Naive thymus-derived CD4-positive, alpha-beta T cell (primary cell): ENCODE results near the gene KIF13A. TPM values are rescaled to one million over a fixed set of nuclear protein-coding genes. Genes with fewer than 3 reads are reported as not detected.

Source experiments
- ATAC-seq: fragments of 150-1000 bp; cut with Tn5 transposase; 2 replicates; pipeline ENCODE4 v1.10.0; 2021; ENCODE audit warnings: mild to moderate bottlenecking, moderate library complexity
- CTCF ChIA-PET: fragments of 350-600 bp; sonication (Branson Sonifier 250); formaldehyde crosslinking; loops from one replicate; lab custom pipeline; 2021; ENCODE audit warnings: antibody characterized with exemption; lab: Charles Lee
- POLR2A ChIA-PET: fragments of 350-600 bp; sonication (Branson Sonifier 250); formaldehyde crosslinking; loops from one replicate; lab custom pipeline; 2021; ENCODE audit warnings: antibody characterized with exemption, inconsistent platforms; lab: Charles Lee
- DNase-seq, 9 donors: peaks; one replicate each; pipeline versions ENCODE4 v3.0.0 to v3.0.0-alpha.2; 2020 to 2022; ENCODE audit warnings: mixed read lengths in 1 of 9
- H3K27ac ChIP-seq: one replicate; pipeline ENCODE4 v1.7.0; 2013; ENCODE audit warnings: mild to moderate bottlenecking, low read depth, low read length, moderate library complexity
- H3K27me3 ChIP-seq, 2 donors: one replicate each; pipeline ENCODE4 v1.7.0; 2013; ENCODE audit warnings: low read length in 2 of 2, mild to moderate bottlenecking in 2 of 2, moderate library complexity in 2 of 2; ENCODE audit not compliant: control insufficient read depth in 2 of 2, insufficient read depth in 2 of 2
- H3K36me3 ChIP-seq, 3 experiments: 1 replicate in 2 of 3; 2 replicates in 1 of 3; pipeline ENCODE4 v1.7.0; 2013; ENCODE audit warnings: low read length in 3 of 3, mild to moderate bottlenecking in 3 of 3, moderate library complexity in 1 of 3; ENCODE audit not compliant: insufficient read depth in 3 of 3, control insufficient read depth in 2 of 3
- H3K4me1 ChIP-seq, 2 donors: one replicate each; pipeline ENCODE4 v1.7.0; 2013; ENCODE audit warnings: low read length in 2 of 2, mild to moderate bottlenecking in 2 of 2, moderate library complexity in 1 of 2; ENCODE audit not compliant: control insufficient read depth in 2 of 2, insufficient read depth in 2 of 2
- H3K4me3 ChIP-seq: 2 replicates; pipeline ENCODE4 v1.7.0; 2013; ENCODE audit warnings: mild to moderate bottlenecking, low read length
- H3K9me3 ChIP-seq, 3 experiments: 1 replicate in 2 of 3; 2 replicates in 1 of 3; pipeline ENCODE4 v1.7.0; 2013; ENCODE audit warnings: low read length in 3 of 3; ENCODE audit not compliant: control insufficient read depth in 2 of 3
- H3K27ac Mint-ChIP-seq, 9 donors: one replicate each; pipeline ENCODE4 v1.8.0; 2020 to 2022; ENCODE audit warnings: mixed read lengths in 9 of 9, mild to moderate bottlenecking in 8 of 9, moderate library complexity in 5 of 9, inconsistent platforms in 2 of 9
- H3K27me3 Mint-ChIP-seq, 5 donors: one replicate each; pipeline ENCODE4 v1.8.0; 2021 to 2022; ENCODE audit warnings: mixed read lengths in 5 of 5, mild to moderate bottlenecking in 1 of 5
- H3K36me3 Mint-ChIP-seq, 5 donors: one replicate each; pipeline ENCODE4 v1.8.0; 2020 to 2022; ENCODE audit warnings: mixed read lengths in 5 of 5, mild to moderate bottlenecking in 3 of 5, inconsistent platforms in 1 of 5
- H3K4me1 Mint-ChIP-seq, 7 donors: one replicate each; pipeline ENCODE4 v1.8.0; 2020 to 2022; ENCODE audit warnings: mixed read lengths in 7 of 7, mild to moderate bottlenecking in 3 of 7, inconsistent platforms in 1 of 7
- H3K4me3 Mint-ChIP-seq, 10 donors: one replicate each; pipeline ENCODE4 v1.8.0; 2020 to 2022; ENCODE audit warnings: mild to moderate bottlenecking in 10 of 10, mixed read lengths in 10 of 10, moderate library complexity in 6 of 10, inconsistent platforms in 2 of 10
- H3K9me3 Mint-ChIP-seq, 11 donors: one replicate each; pipeline ENCODE4 v1.8.0; 2020 to 2022; ENCODE audit warnings: mixed read lengths in 11 of 11, mild to moderate bottlenecking in 4 of 11, inconsistent platforms in 1 of 11, moderate library complexity in 1 of 11
- intact Hi-C, 2 donors: fragments of 100-400 bp; cut with micrococcal nuclease; formaldehyde crosslinking; loops; one replicate each; pipeline ENCODE4 v1.15.1; 2023
- polyA plus RNA-seq, 2 donors: library from polyadenylated mRNA; unstranded; fragments of 300-500 nt; fragmentation: Illumina TruSeq; gene quantifications; one replicate each; pipeline ENCODE4 v1.2.3, GENCODE V29; 2021
- total RNA-seq, 6 experiments: library from RNA in 5 of 6; stranded (reverse) in 5 of 6; gene quantifications; 1 replicate in 5 of 6; 2 replicates in 1 of 6; pipeline ENCODE4 v1.2.3 and lab custom pipeline; 2021 to 2026

KIF13A gene
- total and polyA plus RNA-seq, 7 experiments from 2014 or later, result 0.05 to 21.0 (median 0.97) TPM; not detected in 2

GRCh38 chr6:17790489-17790888 lies 196.9 kb downstream of the KIF13A start:
- peaks cover 0 to 22% (median 0%) of the 10 kb centered on the region in 5 donors for H3K27me3 Mint-ChIP-seq

GRCh38 chr6:17785094-17785787 lies 202.2 kb downstream of the KIF13A start:
- no peaks in the 10 kb centered on the region for H3K36me3 Mint-ChIP-seq
- H3K27me3 Mint-ChIP-seq, result peaks cover 0 to 6% (median 0%) of the 10 kb centered on the region in 5 donors
- ATAC-seq, result no peak
- Histone ChIP-seq H3K27me3 (no peaks in the 10 kb centered on the region), H3K4me1 (no peaks in the 10 kb centered on the region), H3K9me3 (no peaks in the 10 kb centered on the region), H3K27ac (no peak overlapping the region), H3K4me3 (no peak overlapping the region), H3K36me3 (no peaks in the 10 kb centered on the region)
- H3K4me1 Mint-ChIP-seq, result peaks cover 0 to 5% (median 0%) of the 10 kb centered on the region in 7 donors
- no peaks in the 10 kb centered on the region for H3K9me3 Mint-ChIP-seq
- H3K27ac Mint-ChIP-seq, result no peak overlapping the region
- ChIA-PET CTCF (interaction anchor here (0.6 kb wide), 1 partner anchor 15 kb away, joined by 4 read pairs; no protein-coding TSS in a partner anchor), POLR2A (no interaction called here)
- intact Hi-C loops, result no loop called here
- no peak for DNase-seq
- H3K4me3 Mint-ChIP-seq, result no peak overlapping the region

More at GRCh38 chr6:17790489-17790888, 196.9 kb downstream of the KIF13A start:
- Histone ChIP-seq H3K9me3 (no peaks in the 10 kb centered on the region), H3K4me3 (no peak overlapping the region), H3K4me1 (no peaks in the 10 kb centered on the region), H3K27me3 (no peaks in the 10 kb centered on the region), H3K27ac (no peak overlapping the region), H3K36me3 (no peaks in the 10 kb centered on the region)
- intact Hi-C loops, result no loop called here
- no peak for ATAC-seq
- no peaks in the 10 kb centered on the region for H3K4me1 Mint-ChIP-seq
- H3K36me3 Mint-ChIP-seq, result no peaks in the 10 kb centered on the region
- POLR2A ChIA-PET, result no interaction called here
- DNase-seq, result no peak
- H3K4me3 Mint-ChIP-seq, result no peak overlapping the region
- H3K9me3 Mint-ChIP-seq, result no peaks in the 10 kb centered on the region
- no peak overlapping the region for H3K27ac Mint-ChIP-seq
- CTCF ChIA-PET, result no interaction called here

GRCh38 chr6:17780061-17780460 lies 207.4 kb downstream of the KIF13A start:
- Mint-ChIP-seq H3K4me1 (peaks cover 0 to 5% (median 0%) of the 10 kb centered on the region in 7 donors), H3K36me3 (no peaks in the 10 kb centered on the region), H3K27ac (no peak overlapping the region), H3K4me3 (no peak overlapping the region), H3K27me3 (peaks cover 0 to 3% (median 0%) of the 10 kb centered on the region in 5 donors), H3K9me3 (no peaks in the 10 kb centered on the region)
- no peaks in the 10 kb centered on the region for H3K4me1 ChIP-seq
- no peak overlapping the region for H3K27ac ChIP-seq
- ChIA-PET CTCF (no interaction called here), POLR2A (no interaction called here)
- intact Hi-C loops, result no loop called here
- DNase-seq (no peak), ATAC-seq (no peak)
- no peaks in the 10 kb centered on the region for H3K36me3 ChIP-seq
- H3K9me3 ChIP-seq, result no peaks in the 10 kb centered on the region
- H3K4me3 ChIP-seq, result no peak overlapping the region
- no peaks in the 10 kb centered on the region for H3K27me3 ChIP-seq

- no peak overlapping the region for H3K27ac Mint-ChIP-seq
- POLR2A ChIA-PET, result no interaction called here
- H3K27ac ChIP-seq, result no peak overlapping the region
Observed at GRCh38 chr6:17771609-17772008, 215.8 kb downstream of the KIF13A start.

GRCh38 chr6:17768881-17769280 lies 218.6 kb downstream of the KIF13A start:
- Mint-ChIP-seq H3K4me1 (no peaks in the 10 kb centered on the region), H3K27me3 (peaks cover 4 to 23% (median 7%) of the 10 kb centered on the region in 5 donors), H3K9me3 (no peaks in the 10 kb centered on the region), H3K4me3 (no peak overlapping the region), H3K27ac (no peak overlapping the region), H3K36me3 (no peaks in the 10 kb centered on the region)
- Histone ChIP-seq H3K27ac (no peak overlapping the region), H3K27me3 (no peaks in the 10 kb centered on the region), H3K9me3 (no peaks in the 10 kb centered on the region), H3K36me3 (no peaks in the 10 kb centered on the region), H3K4me1 (no peaks in the 10 kb centered on the region), H3K4me3 (no peak overlapping the region)
- intact Hi-C loops, result no loop called here
- ChIA-PET POLR2A (no interaction called here), CTCF (interaction anchor here (0.6 kb wide), 1 partner anchor 146 kb away, joined by 3 read pairs; no protein-coding TSS in a partner anchor)
- DNase-seq (no peak), ATAC-seq (no peak)

More at GRCh38 chr6:17771609-17772008, 215.8 kb downstream of the KIF13A start:
- Mint-ChIP-seq H3K4me1 (no peaks in the 10 kb centered on the region), H3K36me3 (no peaks in the 10 kb centered on the region), H3K4me3 (no peak overlapping the region), H3K27me3 (peaks cover 0 to 13% (median 5%) of the 10 kb centered on the region in 5 donors), H3K9me3 (no peaks in the 10 kb centered on the region)
- no peaks in the 10 kb centered on the region for H3K4me1 ChIP-seq
- H3K27me3 ChIP-seq, result no peaks in the 10 kb centered on the region
- H3K9me3 ChIP-seq, result no peaks in the 10 kb centered on the region
- CTCF ChIA-PET, result no interaction called here
- no peaks in the 10 kb centered on the region for H3K36me3 ChIP-seq
- DNase-seq, result no peak
- intact Hi-C loops, result no loop called here
- no peak for ATAC-seq
- no peak overlapping the region for H3K4me3 ChIP-seq

GRCh38 chr6:17768388-17768787 lies 219.0 kb downstream of the KIF13A start:
- H3K9me3 ChIP-seq, result no peaks in the 10 kb centered on the region
- H3K27me3 ChIP-seq, result no peaks in the 10 kb centered on the region
- DNase-seq, result no peak
- H3K4me1 Mint-ChIP-seq, result no peaks in the 10 kb centered on the region
- H3K27ac ChIP-seq, result no peak overlapping the region
- ATAC-seq, result no peak
- ChIA-PET POLR2A (no interaction called here), CTCF (no interaction called here)
- H3K36me3 Mint-ChIP-seq, result no peaks in the 10 kb centered on the region
- no peaks in the 10 kb centered on the region for H3K4me1 ChIP-seq
- H3K9me3 Mint-ChIP-seq, result no peaks in the 10 kb centered on the region
- peaks cover 4 to 23% (median 7%) of the 10 kb centered on the region in 5 donors for H3K27me3 Mint-ChIP-seq
- no peaks in the 10 kb centered on the region for H3K36me3 ChIP-seq
- H3K4me3 Mint-ChIP-seq, result no peak overlapping the region
- no peak overlapping the region for H3K27ac Mint-ChIP-seq
- intact Hi-C loops, result no loop called here
- H3K4me3 ChIP-seq, result no peak overlapping the region

- Mint-ChIP-seq H3K27me3 (peaks cover 4 to 16% (median 16%) of the 10 kb centered on the region in 5 donors), H3K36me3 (no peaks in the 10 kb centered on the region), H3K4me1 (no peaks in the 10 kb centered on the region), H3K9me3 (no peaks in the 10 kb centered on the region), H3K27ac (no peak overlapping the region), H3K4me3 (no peak overlapping the region)
- Histone ChIP-seq H3K4me1 (no peaks in the 10 kb centered on the region), H3K27me3 (no peaks in the 10 kb centered on the region), H3K27ac (no peak overlapping the region), H3K9me3 (no peaks in the 10 kb centered on the region), H3K36me3 (no peaks in the 10 kb centered on the region), H3K4me3 (no peak overlapping the region)
- ChIA-PET POLR2A (no interaction called here), CTCF (no interaction called here)
- ATAC-seq (no peak), DNase-seq (no peak)
- intact Hi-C loops, result no loop called here
Observed at GRCh38 chr6:17762651-17763050, 224.8 kb downstream of the KIF13A start.
